CD1c-positive myeloid dendritic cell (primary cell): ENCODE results near the gene IL13RA2.

Experiments used
- DNase-seq: peaks from one replicate; pipeline ENCODE4 v3.0.0-alpha.2; 2016; ENCODE audit errors: extremely low spot score

Gene IL13RA2, protein sequence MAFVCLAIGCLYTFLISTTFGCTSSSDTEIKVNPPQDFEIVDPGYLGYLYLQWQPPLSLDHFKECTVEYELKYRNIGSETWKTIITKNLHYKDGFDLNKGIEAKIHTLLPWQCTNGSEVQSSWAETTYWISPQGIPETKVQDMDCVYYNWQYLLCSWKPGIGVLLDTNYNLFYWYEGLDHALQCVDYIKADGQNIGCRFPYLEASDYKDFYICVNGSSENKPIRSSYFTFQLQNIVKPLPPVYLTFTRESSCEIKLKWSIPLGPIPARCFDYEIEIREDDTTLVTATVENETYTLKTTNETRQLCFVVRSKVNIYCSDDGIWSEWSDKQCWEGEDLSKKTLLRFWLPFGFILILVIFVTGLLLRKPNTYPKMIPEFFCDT

GRCh38 chrX:115017455-115017854 is at the start of gene IL13RA2:
IL13RA2 (minus strand) TSS chrX:115017616; CDS start chrX:115017269, 347 bp downstream.
- DNase-seq, result no peak

DNA sequence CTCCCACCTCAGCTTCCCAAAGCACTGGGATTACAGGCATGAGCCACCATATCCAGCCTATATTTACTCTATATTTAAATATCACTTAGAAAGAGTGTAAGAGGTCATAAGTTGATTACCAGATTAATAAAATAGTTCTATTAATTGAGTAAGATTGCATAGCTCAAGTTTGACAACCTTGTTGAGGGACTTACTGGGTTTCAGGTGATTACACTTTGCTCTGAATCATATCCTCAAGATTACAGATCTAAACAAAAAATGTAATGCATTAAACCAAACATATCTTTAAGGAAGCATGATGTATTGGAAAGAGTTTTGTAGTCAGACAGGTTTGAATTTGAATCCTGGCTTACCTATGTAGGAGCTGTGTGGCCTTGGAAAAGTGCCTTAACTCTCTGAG is 47.9 kb upstream of the IL13RA2 start:
- DNase-seq, result no peak

GRCh38 chrX:115060013-115060412 is 42.6 kb upstream of the IL13RA2 start:
- no peak for DNase-seq

GRCh38 chrX:115058276-115058675 is 40.9 kb upstream of the IL13RA2 start:
- no peak for DNase-seq

DNA sequence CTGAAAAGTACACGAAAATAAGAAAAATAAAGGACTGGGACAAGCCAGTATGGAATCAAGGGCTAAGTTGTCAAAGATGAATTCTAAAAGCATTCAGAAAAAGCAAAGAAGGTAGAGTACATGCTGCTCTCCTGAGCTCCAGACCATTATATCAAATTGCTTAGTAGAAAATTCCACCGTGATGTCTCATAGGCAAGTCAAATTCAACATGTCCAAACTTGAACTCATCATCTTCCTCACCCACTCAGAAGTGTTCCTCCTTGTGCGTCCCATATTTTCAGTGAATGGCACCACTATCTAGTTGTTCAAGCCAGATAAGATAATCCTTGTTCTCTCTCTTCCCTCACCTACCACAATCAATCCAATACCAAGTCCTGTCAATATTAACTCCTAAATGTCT is 37.5 kb upstream of the IL13RA2 start:
- no peak for DNase-seq

GRCh38 chrX:115053223-115053622 is 35.8 kb upstream of the IL13RA2 start:
- DNase-seq, result no peak

- DNase-seq, result no peak
Measured at GRCh38 chrX:115047715-115048114, 30.3 kb upstream of the IL13RA2 start.

- no peak for DNase-seq
Measured at GRCh38 chrX:115047181-115047580, 29.8 kb upstream of the IL13RA2 start.

DNA sequence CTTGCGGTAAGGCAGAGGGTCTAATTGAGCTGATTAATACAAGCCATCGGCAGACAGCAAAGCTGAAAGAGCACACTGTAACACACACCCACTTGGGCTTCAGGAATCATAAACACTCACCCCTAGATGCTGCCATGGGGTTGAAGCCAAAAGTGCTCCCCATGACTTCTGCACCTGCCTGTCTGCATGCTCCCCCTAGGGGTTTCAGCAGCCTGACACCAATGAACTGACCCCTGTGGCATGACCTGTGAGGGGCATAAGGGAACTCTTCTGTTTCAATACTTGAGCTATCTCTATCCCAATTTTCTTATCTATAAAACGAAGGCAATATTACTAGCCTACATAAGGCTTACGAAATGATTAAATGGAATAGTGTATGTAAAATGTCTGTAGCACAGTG is 23.0 kb upstream of the IL13RA2 start:
- no peak for DNase-seq

GRCh38 chrX:115038406-115038805 is 21.0 kb upstream of the IL13RA2 start:
- no peak for DNase-seq

- no peak for DNase-seq
Measured at GRCh38 chrX:115036029-115036428, 18.6 kb upstream of the IL13RA2 start.

GRCh38 chrX:115031989-115032388 is 14.6 kb upstream of the IL13RA2 start:
- no peak for DNase-seq

GRCh38 chrX:115030625-115031024 is 13.2 kb upstream of the IL13RA2 start:
- DNase-seq, result no peak

DNA sequence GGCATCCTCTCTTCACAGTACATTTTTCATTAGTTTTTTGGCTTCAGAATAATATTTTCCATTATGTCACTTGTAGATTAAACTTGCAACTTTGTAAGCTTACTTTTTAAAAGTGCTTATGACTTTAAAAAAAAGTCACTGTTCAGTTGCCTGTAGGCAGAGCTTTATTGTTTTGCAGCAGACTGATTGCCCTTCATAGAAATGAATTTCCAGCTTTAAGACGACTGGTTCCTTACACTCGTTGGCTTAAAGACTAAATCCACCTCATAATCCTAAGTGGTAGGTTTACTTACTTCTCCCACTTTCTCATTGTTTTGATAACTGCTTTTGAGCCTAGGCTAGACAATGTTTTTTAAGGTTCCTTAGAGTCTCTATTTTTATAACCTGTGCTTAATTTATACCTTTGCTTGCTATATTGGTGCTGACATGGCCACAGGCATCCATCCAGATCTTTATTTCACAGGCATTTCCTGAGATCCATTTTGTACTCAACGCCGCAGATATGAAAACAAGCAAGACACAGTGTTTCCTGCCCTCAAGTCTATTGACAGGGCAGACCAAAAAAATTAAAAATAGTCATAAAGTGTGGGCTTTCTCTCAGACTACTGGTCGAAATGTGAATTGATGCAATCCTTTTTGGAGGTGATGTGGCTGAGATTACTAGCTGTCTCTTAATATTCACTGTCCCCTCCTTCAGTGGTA is 12.6 kb upstream of the IL13RA2 start:
- no peak for DNase-seq

- no peak for DNase-seq
Measured at GRCh38 chrX:115029440-115029839, 12.0 kb upstream of the IL13RA2 start.

DNA sequence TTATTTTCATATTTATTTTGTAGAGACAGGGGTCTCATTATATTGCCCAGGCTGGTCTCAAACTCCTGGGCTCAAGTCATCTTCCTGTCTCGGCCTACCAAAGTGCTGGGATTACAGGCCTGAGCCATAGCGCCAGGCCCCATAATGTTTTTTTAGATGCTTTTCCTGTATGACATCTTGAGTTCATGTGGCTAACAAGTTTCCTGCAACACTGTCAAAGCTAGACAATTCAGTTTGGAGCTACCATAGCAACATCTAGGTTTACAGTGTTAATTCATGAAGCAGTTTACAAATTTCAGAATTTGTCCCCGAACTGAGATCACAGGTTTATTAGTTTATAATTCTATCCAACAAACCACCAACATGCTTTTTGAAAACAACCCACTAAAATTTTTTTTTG is 6.4 kb upstream of the IL13RA2 start:
- DNase-seq, result no peak

DNA sequence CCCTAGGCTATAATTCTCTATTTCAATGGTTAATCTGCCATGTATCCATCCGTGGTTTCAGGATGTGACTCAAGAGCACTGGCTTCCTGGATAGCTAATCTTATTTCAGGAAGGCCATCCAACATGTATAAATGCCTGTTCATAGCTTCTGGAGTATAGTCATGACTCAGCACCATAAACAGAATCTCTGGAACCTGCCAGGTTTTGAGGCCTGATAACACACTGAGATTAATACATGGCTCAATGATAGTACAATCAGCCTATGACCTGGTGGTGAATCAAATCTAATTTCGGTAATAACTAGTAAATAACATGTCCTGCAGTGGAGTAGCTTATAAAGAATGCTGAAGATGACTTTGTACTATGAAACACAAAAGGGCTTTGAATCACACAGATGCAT is 5.7 kb upstream of the IL13RA2 start:
- DNase-seq, result no peak

- no peak for DNase-seq
Measured at GRCh38 chrX:115021121-115021520, 3.7 kb upstream of the IL13RA2 start.

GRCh38 chrX:115018944-115019343 is 1.5 kb upstream of the IL13RA2 start:
- no peak for DNase-seq

DNA sequence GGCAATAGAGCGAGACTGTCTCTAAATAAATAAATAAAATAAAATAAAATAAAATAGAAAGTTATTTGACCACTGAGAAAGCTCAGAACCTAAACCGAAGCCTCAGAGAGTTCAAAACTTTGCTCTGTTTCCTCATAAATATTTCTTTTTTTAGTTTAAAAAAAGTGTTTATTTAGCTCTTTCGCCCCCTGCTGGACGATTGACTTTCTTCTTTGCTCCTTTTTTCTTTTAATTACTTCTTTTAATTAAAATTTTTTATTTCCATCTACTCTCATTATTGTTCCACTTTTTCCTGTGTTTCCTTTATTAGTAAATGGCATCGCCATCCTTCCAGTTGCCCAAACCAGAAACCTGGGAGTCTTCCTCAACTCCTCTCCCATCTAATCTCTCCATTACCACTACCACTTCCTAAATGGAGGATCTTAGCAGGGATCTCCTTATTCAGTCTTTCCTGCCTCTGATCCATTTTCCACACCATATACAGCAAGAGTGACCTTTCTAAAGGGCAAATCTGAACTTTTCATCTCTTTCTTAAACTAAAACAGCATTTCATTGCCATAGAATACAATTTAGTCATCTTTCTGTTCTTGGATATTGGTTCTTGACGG is 728 bp upstream of the IL13RA2 start:
- DNase-seq, result no peak

- no peak for DNase-seq
Measured at GRCh38 chrX:115013705-115014104, 3.7 kb downstream of the IL13RA2 start.

- DNase-seq, result no peak
Measured at GRCh38 chrX:115011428-115011827, 6.0 kb downstream of the IL13RA2 start.

DNA sequence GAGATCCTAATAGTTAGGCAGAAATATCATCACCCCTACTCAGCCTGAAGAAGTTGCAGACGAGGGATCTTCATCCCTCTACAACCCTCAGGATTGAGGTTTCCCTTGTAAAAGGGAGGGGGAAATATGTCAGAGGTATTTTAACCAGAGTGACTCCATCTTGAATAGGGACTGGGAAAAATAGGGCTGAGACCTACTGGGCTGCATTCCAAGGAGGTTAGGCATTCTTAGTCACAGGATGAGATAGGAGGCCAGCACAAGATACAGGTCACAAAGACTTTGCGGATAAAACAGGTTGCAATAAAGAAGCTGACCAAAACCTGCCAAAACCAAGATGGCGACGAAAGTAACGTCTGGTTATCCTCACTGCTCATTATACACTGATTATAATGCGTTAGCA is 17.5 kb downstream of the IL13RA2 start:
- DNase-seq, result no peak
